Loucy (cell line): ENCODE results near the gene PDZD7.

Experiments
- H2AFZ ChIP-seq: fragments of 200-600 bp; sonication (generic); 2 replicates; pipeline ENCODE4 v1.6.0; 2016; ENCODE audit warnings: antibody characterized with exemption, mild to moderate bottlenecking, low read length, moderate library complexity
- H3F3A ChIP-seq: fragments of 200-600 bp; 2 replicates; pipeline ENCODE4 v1.6.0; 2016; ENCODE audit warnings: antibody characterized with exemption, low read depth, mild to moderate bottlenecking
- H3K27me3 ChIP-seq: fragments of 200-600 bp; sonication (generic); 2 replicates; pipeline ENCODE4 v1.6.1; 2014; ENCODE audit warnings: low read length, mild to moderate bottlenecking; ENCODE audit not compliant: insufficient read depth, poor library complexity, severe bottlenecking
- H3K36me3 ChIP-seq: fragments of 200-600 bp; sonication (generic); 2 replicates; pipeline ENCODE4 v1.6.1; 2016; ENCODE audit warnings: low read length; ENCODE audit not compliant: insufficient read depth
- H3K4me1 ChIP-seq: fragments of 200-600 bp; sonication (generic); 2 replicates; pipeline ENCODE4 v1.5.1; 2014; ENCODE audit warnings: low read length, mild to moderate bottlenecking; ENCODE audit not compliant: insufficient read depth, poor library complexity, severe bottlenecking
- H3K4me2 ChIP-seq: fragments of 200-600 bp; sonication (generic); 2 replicates; pipeline ENCODE4 v1.6.0; 2014; ENCODE audit warnings: antibody characterized with exemption, low read length, low read depth, mild to moderate bottlenecking; ENCODE audit not compliant: poor library complexity, severe bottlenecking
- H3K4me3 ChIP-seq: fragments of 200-600 bp; sonication (generic); 2 replicates; pipeline ENCODE4 v1.5.1; 2014; ENCODE audit warnings: low read length, mild to moderate bottlenecking, mixed read lengths; ENCODE audit not compliant: poor library complexity, severe bottlenecking
- H3K79me2 ChIP-seq: fragments of 200-600 bp; sonication (generic); 2 replicates; pipeline ENCODE4 v1.6.1; 2014; ENCODE audit warnings: low read length; ENCODE audit not compliant: insufficient read depth
- H3K9ac ChIP-seq: fragments of 200-600 bp; sonication (generic); 2 replicates; pipeline ENCODE4 v1.6.0; 2014; ENCODE audit warnings: mild to moderate bottlenecking, low read depth, low read length, moderate library complexity; ENCODE audit not compliant: poor library complexity, severe bottlenecking
- H3K9me2 ChIP-seq: fragments of 200-600 bp; sonication (generic); replicated peaks from 2 replicates; pipeline ENCODE4 v1.6.1; 2016; ENCODE audit warnings: low read depth, low read length, mixed read lengths
- H3K9me3 ChIP-seq: fragments of 200-600 bp; sonication (generic); 2 replicates; pipeline ENCODE4 v1.6.1; 2014; ENCODE audit warnings: mild to moderate bottlenecking, antibody characterized with exemption, low read length, low read depth; ENCODE audit not compliant: insufficient read depth
- H4K20me1 ChIP-seq: fragments of 200-600 bp; sonication (generic); 2 replicates; pipeline ENCODE4 v1.6.0; 2014; ENCODE audit warnings: antibody characterized with exemption, low read length, mild to moderate bottlenecking; ENCODE audit not compliant: insufficient read depth, poor library complexity, severe bottlenecking
- CTCF ChIP-seq: fragments of 200-600 bp; sonication (generic); conservative IDR thresholded peaks from 2 replicates; pipeline ENCODE4 v1.5.1; 2014; ENCODE audit warnings: mild to moderate bottlenecking, antibody characterized with exemption, low read length
- EZH2phosphoT487 ChIP-seq: fragments of 200-600 bp; IDR thresholded peaks from 2 replicates; pipeline ENCODE4 v1.6.1; 2018; ENCODE audit warnings: antibody characterized with exemption, mild to moderate bottlenecking, moderate library complexity, borderline replicate concordance

PDZD7 gene

GRCh38 chr10:101013365-101013825 is 17.5 kb downstream of the PDZD7 start:
- Histone ChIP-seq H2AFZ (no peak overlapping the region; the same call in 1 of the 2 replicates), H3K9ac (no peak overlapping the region)
- TF ChIP-seq CTCF (no peak), EZH2phosphoT487 (no peak)

GRCh38 chr10:101012525-101013364 is 18.2 kb downstream of the PDZD7 start:
- H3K4me1 ChIP-seq, result no peaks in the 10 kb centered on the region
- H4K20me1 ChIP-seq, result no peaks in the 10 kb centered on the region
- TF ChIP-seq CTCF (peak; percentile 91), EZH2phosphoT487 (no peak)
- H3K36me3 ChIP-seq, result no peaks in the 10 kb centered on the region
- H3K4me3 ChIP-seq, result peak overlapping the region; percentile 9
- H3K9me2 ChIP-seq, result no peaks in the 10 kb centered on the region
- peak overlapping the region; percentile 44 for H3K4me2 ChIP-seq
- no peaks in the 10 kb centered on the region for H3K9me3 ChIP-seq
- no peaks in the 10 kb centered on the region for H3K79me2 ChIP-seq
- H3F3A ChIP-seq, result no peaks in the 10 kb centered on the region
- no peaks in the 10 kb centered on the region for H3K27me3 ChIP-seq
- H3K9ac ChIP-seq, result no peak overlapping the region
- peak overlapping the region; percentile 38; the same call in 1 of the 2 replicates for H2AFZ ChIP-seq

More at GRCh38 chr10:101013365-101013825, 17.5 kb downstream of the PDZD7 start:
- H3K4me2 ChIP-seq, result peak overlapping the region; percentile 44
- H3F3A ChIP-seq, result no peaks in the 10 kb centered on the region
- H3K79me2 ChIP-seq, result no peaks in the 10 kb centered on the region
- no peaks in the 10 kb centered on the region for H3K9me2 ChIP-seq
- H4K20me1 ChIP-seq, result no peaks in the 10 kb centered on the region
- H3K27me3 ChIP-seq, result no peaks in the 10 kb centered on the region
- no peaks in the 10 kb centered on the region for H3K4me1 ChIP-seq
- H3K9me3 ChIP-seq, result no peaks in the 10 kb centered on the region
- peak overlapping the region; percentile 9 for H3K4me3 ChIP-seq
- H3K36me3 ChIP-seq, result no peaks in the 10 kb centered on the region

GRCh38 chr10:101011517-101012423 is 19.2 kb downstream of the PDZD7 start:
- TF ChIP-seq CTCF (peak; percentile 29), EZH2phosphoT487 (no peak)
- Histone ChIP-seq H3K9ac (no peak overlapping the region), H3K27me3 (no peaks in the 10 kb centered on the region), H3K9me3 (no peaks in the 10 kb centered on the region), H3K4me2 (no peak overlapping the region), H2AFZ (no peak overlapping the region), H3K4me1 (no peaks in the 10 kb centered on the region), H3K4me3 (no peak overlapping the region), H3K36me3 (peaks cover 4% of the 10 kb centered on the region; the same call in 1 of the 2 replicates), H4K20me1 (no peaks in the 10 kb centered on the region), H3K9me2 (no peaks in the 10 kb centered on the region), H3F3A (no peaks in the 10 kb centered on the region), H3K79me2 (no peaks in the 10 kb centered on the region)
